Inflammatory macrophage (primary cell): Measurements from ENCODE around the gene CEP192.
"Not testable (repeated sequence)": the region's sequence is repeated elsewhere in the genome, so short reads cannot be mapped to it uniquely, and the experiment has no call there.

Source experiments
- DNase-seq, 2 donors: peaks; one replicate each; pipeline ENCODE4 v3.0.0-alpha.2; 2020 to 2022

CEP192 gene

DNA sequence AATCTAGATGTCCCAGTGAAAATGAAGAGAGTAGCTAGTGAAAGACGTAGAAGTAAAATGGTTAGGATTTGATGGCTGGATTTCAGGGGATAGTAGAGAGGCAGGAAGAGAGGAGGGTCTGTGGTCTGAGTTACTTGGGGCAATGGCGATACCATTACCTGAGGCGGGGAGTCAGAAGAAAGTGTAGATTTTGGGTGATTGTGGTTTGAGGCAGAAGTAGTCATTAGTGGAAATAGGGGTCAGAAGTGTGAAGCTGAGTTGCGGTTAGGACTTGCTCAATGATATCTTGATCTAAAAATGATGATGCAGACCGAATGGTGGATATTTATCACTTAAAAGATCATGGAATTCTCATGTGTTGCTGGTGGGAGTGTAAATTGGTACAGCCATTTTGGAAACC lies 41.0 kb downstream of the CEP192 start:
- no peak for DNase-seq

DNA sequence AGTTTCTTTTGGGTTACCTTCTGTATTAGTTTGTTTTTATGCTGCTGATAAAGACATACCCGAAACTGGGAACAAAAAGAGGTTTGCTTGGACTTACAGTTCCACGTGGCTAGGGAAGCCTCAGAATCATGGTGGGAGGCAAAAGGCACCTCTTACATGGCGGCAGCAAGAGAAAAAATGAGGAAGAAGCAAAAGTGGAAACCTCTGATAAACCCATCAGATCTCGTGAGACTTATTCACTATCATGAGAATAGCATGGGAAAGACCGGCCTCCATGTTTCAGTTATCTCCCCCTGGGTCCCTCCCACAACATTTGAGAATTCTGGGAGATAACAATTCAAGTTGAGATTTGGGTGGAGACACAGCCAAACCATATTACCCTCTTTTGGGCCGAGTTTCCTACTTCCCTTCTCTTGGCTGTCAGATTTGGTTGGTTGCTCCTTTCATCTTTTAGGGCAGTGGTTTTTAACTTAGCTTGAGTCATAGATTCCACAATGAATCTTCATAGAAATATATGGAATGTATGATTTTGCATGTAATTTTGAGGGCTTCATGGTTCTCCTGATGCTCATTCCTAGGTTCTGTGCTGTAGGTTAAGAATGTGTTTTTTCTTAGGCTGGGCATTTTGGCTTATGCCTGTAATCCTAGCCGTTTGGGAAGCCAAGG lies 44.2 kb downstream of the CEP192 start:
- DNase-seq = no peak

DNA sequence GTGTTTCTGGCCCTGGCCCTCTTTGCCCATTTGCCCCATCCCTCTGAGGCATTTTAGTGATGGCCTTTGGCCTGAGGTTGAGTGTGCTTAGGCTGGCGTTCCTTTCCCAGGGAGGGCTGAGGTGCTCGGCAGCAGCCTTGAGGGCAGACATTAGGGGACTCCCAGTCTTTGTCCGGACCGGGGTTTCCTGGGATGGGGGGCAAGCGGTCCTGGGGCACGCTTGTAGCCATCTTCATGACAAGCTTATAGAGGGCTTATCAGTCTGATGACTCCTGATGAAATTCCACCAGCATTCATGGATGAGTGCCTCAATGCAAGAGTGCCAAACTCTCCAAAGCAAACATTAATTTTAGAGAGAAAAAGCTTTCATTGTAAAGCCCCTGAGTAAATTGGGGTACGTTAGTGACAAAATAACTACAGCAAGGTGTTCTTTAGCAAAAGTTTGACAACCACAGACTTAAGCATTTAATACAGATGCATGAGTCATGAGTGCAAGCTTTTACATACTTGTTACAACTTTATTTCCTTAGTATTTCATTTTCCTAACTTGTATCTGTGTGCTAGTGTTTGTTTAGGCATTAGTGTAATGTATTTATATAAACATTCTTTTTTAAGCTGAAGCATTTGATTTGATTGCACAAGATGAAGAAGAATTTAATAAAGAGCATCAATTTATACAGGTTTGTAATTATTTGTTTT lies 45.6 kb downstream of the CEP192 start:
- no peak for DNase-seq

DNA sequence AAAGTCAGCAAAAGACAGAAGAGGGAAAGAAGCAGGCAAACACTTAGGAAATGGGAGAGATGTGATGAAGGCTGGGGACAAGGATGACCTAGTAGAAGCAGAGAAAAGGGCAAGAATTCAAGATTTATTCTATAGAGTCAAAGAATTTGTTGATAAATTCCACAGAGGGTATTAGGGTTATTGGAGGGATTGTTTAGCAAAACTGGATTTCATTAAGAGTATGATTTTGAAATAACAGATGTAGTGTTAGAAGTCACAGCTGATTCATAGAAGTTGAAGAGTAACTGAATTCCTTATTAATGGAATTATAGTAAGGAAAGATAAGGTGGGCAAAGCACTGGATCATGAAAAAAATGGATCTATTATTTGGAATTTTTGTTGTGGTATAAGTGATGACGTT lies 48.6 kb downstream of the CEP192 start:
- no peak for DNase-seq

DNA sequence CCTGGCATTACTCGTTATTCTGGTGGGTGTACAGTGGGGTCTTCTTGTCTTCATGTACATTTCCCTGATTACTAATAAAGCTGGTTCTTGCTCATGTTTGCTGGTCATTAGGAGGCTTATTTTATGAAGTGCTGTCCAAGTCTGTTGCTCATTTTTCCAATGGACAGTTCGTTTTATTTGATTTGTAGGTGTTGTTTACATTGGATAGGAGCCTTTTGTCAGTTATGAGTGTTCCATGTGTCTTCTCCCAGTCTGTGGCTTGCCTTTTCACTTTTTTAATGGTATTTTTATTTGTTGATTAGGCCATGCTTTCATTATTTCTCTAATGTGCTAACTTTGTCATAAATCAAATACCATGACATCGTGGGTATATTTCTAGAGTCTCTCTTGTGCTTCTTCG lies 51.9 kb downstream of the CEP192 start:
- DNase-seq = no peak

DNA sequence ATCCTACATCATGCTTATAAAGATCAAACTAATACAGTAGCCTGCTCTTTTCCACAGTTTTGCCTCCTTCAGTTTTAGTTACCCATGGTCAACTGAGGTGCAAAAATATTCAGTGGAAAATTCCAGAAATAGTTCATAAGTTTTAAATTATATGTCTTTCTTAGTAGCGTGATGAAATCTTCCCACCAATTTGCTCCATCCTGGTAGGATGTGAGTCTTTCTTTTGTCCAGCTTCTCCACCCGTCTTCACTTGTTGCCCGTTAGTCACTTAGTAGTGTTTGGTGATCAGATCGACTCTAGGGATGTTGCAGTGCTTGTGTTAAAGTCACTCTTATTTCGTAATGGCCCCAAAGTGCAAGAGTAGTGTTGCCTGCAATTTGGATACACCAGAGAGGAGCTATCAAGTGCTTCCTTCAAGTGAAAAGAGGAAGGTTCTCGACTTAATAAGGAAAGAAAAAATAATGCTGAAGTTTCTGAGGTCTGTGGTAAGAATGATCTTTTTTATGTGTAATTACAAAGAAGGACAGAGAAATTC lies 57.0 kb downstream of the CEP192 start:
- peak; percentile 58 to 81 for DNase-seq

DNA sequence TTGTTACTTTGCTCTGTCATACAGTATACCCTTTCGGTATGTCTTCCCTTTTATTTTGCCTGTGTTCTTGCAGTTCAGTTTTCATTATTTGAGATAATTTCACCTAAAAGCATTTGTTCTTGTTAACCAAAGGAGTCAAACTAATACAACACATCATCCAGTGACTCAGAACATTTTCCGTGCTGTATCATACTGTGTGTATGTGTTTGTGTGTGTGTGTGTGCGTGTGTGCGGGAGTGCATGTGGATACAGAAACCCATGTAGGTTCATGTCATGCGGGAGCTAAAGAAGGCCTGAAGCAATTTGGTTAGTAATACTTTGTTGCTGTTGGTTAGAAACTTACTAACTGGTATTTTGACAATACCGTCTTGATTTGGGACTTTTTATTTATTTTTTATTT lies 60.0 kb downstream of the CEP192 start:
- DNase-seq = no peak

DNA sequence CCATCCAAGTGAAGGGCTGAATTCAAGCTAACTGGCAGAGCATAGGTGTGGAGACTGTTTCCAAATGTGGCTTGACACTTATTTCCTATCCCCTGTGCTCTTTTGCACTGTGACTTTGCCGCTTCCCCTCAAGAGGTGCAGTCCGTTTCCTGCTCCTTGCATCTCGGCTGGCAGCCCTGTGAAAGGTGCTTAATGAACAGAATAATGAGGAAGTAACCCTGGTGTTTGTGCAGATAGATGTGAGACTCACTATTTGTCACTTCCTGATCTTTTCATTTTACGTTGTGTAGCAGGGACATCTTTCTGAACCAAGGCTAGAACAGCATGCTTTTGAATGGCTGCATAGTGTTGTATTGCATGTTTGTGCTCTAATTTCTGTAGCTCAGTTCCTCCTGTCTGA lies 60.8 kb downstream of the CEP192 start:
- DNase-seq = peak; percentile 9 to 16

DNA sequence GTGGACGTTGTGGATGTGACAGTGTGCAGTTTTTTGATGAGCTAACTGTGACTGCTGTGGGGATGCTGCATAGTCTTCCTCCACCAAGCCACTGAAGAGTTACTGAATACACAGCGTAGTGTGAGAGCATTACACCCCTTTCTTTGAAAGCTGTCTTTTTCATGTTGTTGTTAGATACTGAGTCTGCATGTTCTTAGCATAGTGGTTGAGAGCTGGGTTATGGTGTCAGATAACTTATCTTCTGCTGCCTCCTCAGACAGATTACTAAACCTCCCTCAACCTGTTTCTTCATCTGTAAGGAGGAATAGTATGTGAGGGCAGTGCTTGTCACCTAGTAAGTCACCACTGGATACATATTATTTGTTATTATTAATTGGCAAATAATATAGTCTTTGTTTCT lies 63.2 kb downstream of the CEP192 start:
- DNase-seq = no peak

DNA sequence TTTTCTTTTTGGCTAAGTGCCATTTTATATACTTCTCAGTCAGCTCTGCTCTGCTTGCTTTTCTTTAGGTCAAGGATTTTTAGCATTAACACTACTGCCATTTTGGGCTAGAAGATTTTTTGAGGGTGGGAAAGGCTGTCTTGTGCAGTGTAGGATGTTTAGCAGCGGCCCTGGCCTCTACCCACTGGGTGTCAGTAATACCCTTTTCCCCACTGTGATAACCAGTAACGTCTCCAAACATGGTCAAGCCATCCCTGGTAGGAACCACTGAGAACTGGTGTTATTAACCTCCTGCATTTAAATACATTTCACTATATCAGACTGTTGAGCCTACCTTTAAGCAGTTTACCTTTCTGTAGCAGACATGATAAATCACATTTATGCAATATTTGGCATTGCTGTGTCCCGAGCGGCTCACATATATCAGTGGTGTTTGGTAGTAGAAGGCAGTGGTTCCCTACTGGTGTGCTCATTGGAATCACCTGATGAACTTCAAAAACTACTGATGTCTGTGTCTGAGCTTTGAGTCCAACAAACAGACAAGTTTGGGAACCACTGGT lies 70.5 kb downstream of the CEP192 start:
- no peak for DNase-seq

DNA sequence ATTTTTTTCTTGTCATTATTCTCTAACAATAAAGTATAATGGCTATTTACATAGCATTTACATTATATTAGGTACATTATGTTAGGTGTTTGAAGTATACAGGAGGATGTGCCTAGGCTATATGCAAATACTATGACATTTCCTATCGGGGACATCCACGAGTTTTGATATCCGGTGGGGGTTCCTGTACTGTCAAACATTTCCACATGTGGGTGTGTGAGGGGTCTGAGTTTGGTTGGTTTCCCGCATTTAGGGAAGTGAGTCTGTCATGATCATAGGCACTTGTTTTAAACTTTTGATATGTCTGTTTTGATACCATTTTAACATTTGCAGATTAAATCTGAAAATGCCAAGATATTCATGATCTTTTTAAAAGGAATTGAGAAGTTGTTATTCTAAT lies 76.0 kb downstream of the CEP192 start:
- DNase-seq = peak in 1 of 2 donors; percentile 10

DNA sequence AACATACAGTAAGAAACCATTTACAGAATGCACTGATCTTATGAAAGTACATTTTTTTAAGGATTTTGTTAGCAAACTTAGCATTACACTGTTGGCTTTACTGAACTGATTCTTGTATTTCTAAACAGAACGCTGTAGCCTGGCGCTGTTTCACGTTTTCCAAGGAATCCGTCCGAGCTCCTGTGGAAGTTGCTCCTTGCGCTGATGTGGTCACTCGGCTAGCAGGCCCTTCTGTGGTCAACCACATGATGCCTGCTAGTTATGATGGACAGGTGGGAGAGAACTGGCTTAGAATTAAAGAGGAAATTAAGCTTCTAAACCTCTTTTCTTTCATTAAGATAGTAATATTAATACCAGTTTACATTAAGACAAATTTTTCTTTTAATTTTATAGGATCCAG lies 76.8 kb downstream of the CEP192 start:
- DNase-seq = no peak

DNA sequence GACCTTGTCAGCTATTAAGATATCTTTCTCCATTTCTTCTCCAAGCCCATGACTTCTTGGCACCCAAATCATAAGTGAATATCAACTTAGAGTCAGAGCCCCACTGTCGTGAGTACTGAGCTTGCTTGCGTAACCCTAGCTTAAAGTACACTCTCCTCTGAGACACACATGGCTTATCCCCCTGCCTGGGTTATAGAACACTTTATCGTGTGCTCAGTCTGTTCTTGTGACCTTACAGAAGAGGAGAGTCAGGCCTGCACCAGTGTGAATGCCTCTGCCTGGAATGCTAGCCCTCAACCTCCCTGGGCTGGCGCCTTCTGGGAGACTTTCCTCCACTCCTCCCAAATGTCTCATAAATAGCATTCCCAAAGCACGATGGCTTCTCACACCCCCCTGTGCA lies 79.3 kb downstream of the CEP192 start:
- no peak for DNase-seq

DNA sequence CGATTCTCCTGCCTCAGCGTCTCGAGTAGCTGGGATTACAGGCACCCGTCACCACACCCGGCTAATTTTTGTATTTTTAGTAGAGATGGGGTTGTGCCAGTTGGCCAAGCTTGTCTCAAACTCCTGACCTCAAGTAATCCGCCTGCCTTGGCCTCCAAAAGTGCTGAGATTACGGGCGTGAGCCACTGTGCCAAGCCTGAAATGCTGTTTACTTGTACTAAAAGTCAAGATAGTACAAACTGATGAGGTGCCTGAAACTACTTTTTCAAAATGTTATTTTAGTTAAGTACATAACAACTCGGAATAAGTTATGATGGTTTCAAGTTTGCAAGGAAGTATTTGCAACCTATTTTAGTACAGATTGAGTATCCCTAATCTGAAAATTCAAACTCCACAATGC lies 85.7 kb downstream of the CEP192 start:
- DNase-seq = no peak

DNA sequence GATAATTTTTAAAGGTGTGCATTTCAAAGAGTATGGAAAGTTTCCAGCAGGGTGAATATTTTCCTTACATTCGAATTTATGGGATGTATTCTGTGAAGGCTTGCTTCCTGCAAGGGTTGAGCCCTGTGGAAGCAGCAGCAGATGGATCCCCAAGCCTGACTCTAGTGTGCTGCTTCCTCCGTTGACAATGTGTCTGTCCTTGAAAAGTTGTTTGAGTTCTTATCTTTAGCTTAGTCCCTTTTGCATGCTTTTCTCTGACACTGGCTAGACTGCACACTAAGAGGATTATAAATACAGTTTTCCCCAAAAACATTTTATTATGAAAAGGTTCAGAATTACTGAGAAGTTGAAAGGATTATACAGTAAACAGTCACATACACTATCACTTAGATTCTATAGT lies 86.3 kb downstream of the CEP192 start:
- DNase-seq = no peak

DNA sequence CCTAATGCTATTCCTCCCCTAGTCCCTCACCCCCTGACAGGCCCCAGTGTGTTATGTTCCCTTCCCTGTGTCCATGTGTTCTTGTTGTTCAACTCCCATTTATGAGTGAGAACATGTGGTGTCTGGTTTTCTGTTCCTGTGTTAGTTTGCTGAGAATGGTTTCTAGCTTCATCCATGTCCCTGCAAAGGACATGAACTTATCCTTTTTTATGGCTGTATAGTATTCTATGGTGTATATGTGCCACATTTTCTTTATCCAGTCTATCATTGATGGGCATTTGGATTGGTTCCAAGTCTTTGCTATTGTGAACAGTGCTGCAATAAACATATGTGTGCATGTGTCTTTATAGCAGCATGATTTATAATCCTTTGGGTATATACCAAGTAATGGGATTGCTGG lies 86.9 kb downstream of the CEP192 start:
- not testable (repeated sequence) for DNase-seq

DNA sequence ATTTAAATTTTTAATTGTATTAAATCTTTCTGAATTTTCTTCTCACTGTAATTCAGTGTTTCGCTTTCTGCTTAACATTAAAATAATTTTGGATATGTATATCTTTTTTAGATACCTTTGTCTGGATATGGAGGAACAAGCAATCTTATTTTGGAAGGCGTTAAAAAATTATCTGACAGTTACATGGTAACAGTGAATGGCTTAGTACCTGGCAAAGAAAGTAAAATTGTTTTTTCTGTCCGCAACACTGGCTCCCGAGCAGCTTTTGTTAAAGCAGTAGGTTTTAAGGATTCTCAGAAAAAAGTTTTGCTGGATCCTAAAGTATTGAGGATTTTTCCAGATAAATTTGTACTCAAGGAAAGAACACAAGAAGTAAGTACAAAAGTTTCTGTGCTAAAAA lies 95.7 kb downstream of the CEP192 start:
- no peak for DNase-seq

DNA sequence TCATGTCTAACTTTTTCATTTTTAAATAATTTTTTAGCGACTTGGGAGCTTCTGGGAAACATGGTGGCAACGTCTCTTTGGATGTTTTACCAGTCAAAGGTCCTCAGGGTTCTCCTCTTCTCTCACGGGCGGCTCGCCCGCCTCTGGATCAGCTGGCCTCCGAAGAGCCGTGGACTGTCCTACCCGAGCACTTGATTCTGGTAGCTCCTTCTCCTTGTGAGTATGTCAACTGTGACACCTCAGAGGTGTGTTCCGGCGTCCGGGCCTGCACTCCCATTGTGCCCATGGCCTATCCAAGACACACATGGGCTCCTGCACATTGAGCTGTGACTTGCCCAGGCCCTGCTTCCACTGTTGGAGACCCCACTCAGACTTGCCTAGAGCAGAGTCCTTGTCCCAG lies 104.3 kb downstream of the CEP192 start:
- no peak for DNase-seq

DNA sequence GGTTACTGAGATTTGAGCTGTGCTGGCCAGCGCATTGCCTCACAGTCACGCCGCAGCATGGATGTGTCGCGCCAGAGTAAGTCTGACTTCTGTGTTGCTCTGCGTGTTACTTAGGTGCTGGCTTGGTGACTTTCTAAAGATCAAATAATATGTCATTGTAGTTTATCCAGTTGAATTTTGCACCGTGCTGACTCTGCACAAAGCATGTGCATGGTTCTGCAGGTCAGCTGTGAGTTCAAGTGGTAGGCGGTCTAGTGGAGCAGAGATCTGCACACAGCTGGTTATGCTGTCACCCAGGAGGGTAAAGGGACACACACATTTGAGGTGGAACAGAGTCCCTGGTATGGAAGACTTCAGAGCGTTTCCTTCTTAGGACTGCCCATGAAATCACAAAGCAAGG lies 105.1 kb downstream of the CEP192 start:
- no peak for DNase-seq

DNA sequence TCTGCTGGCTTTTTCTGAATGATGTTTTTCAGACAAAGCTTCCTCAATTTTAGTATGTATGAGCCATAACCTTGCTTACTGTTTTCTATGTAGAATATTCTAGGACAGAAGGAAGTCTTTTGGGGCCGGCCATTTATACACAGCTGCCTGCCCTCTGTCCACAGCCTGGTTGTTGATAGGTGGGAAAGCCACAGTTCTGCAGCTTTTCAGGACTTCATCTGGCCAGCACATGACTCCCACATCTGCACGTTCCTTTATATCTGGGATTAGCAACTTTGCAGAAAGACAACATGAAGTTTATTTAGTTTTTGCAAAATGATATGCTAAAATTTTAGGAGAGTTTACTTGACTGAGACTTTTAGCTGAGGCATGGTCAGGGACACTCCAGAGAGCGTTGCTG lies 105.6 kb downstream of the CEP192 start:
- no peak for DNase-seq

DNA sequence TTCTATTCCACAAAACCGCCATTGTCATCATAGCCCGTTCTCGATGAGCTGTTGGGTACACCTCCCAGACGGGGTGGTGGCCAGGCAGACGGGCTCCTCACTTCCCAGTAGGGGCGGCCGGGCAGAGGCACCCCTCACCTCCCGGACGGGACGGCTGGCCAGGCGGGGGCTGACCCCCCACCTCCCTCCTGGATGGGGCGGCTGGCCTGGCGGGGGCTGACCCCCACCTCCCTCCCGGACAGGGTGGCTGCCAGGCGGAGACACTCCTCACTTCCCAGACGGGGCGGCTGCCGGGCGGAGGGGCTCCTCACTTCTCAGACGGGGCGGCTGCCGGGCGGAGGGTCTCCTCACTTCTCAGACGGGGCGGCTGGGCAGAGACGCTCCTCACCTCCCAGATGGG lies 106.9 kb downstream of the CEP192 start:
- DNase-seq = not testable (repeated sequence)

DNA sequence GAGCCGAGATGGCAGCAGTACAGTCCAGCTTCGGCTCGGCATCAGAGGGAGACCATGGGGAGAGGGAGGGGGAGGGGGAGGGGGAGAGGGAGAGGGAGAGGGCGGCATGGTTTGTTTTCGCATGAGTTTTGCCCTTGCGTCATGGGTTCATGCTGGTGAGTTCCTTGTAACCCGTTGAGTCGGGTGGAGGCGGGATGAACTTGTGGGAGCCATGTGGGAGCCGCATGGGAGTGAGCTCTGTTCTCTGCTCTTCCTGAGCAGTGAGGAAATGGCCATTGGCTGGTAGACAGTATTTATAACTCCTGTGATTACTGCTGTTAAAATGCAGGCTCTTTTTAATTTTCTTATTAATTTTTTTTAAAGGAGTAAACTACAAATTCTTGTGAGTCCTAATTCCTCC lies 108.0 kb downstream of the CEP192 start:
- no peak for DNase-seq

DNA sequence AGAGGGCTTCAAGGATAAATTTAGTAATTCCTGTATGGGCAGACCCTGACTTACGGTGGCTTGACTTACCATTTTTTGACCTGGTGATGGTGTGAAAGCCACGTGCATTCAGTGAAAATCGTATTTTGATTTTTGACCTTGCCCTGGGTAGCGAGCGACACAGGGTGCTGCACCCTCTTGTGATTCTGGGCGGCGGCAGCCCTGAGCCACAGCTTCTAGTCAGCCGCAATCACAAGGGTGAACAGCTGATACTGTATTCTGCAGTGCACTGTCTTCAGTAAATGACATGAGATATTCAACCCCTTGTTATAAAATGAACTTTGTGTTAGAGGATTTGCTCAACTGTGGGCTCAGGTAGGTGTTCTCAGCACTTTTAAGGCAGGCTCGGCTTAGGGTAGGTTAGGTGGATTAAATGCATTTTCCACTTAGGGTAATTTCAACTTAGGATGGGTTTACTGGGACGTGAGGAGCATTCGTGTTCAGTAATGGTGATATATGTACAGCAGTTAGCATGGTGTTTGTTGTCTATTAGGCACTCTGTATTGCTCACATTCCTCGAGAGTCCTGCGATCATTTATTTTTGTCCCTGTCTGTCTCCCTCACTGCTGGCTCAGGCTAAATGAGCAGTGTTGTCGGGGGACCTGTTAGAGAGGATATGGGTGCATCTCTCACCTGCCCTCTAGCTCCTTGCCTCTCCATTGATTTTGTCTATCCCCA lies 109.9 kb downstream of the CEP192 start:
- DNase-seq = no peak
